HG03342 (cell line): ENCODE results near the gene ST6GALNAC2.

ENCODE experiments used
- ATAC-seq: cut with Tn5 transposase; IDR thresholded peaks from one replicate; pipeline ENCODE4 v1.9.1; 2021; ENCODE audit warnings: mild to moderate bottlenecking, moderate library complexity; ENCODE audit not compliant: unreplicated experiment

ST6GALNAC2 gene

GRCh38 chr17:76599694-76600460 is 14.2 kb upstream of the ST6GALNAC2 start:
- no peak for ATAC-seq

DNA sequence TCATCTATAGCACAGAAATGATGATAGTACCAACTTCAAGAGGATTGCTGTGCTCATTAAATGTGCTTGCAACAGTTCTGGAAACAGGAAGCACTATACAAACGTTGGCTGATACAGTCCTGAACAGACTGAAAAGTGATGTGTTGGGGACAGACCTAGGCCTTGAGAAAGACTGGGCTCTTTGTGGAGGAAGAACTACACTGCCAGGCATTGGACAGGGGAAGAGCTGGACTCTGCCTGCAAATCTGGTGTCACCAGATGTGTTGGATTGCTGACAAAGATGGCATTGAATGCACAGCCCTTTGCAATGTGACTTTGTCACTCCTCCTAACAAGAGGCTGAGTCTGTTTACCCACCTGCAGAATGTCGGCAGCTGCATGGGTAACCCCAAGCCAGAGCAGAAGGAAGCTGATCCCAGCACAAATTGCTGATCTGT is 12.4 kb upstream of the ST6GALNAC2 start:
- no peak for ATAC-seq

- no peak for ATAC-seq
Measured at GRCh38 chr17:76597156-76598003, 11.7 kb upstream of the ST6GALNAC2 start.

GRCh38 chr17:76594690-76595089 is 9.0 kb upstream of the ST6GALNAC2 start:
- ATAC-seq: no peak

DNA sequence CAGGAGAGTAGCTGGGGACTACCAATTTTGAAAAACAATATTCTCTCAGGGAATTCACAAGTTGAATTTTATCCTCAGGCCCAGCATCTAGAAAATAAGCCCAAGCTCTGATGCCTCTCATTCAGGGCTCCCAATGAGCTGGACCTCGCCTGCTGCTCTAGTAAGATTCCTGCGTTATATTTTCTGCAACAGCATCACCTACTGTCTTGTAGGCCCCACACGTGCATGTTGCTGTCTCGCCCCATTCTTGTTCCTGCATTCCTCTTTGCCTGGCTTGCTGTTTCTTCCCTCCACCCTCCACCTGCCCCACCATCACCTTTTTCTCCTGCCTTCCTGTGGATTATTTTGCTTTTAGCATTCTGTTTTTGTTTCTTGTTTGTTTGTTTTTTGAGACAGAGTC is 8.3 kb upstream of the ST6GALNAC2 start:
- no peak for ATAC-seq

DNA sequence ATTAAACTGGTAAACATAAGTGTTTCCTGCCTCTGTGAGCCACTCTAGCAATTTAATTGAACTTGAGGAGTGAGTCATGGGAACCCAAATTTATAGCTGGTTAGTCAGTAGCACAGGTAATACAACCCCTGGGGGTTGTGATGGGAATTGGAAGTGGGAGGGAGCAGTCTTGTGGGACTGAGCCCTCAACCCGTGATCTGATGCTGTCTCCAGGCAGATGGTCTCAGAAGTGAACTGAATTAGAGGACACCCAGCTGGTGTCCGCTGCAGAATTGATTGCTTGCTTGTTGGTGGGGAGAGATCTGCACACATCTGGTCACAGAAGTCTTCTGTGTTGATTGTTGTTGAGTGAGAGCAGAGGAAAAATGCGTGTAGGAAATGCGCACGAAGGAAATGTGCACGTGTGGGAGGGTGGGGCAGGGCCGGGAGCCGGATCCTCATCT is 7.7 kb upstream of the ST6GALNAC2 start:
- ATAC-seq: no peak

GRCh38 chr17:76588182-76588581 is 2.5 kb upstream of the ST6GALNAC2 start:
- ATAC-seq: no peak

DNA sequence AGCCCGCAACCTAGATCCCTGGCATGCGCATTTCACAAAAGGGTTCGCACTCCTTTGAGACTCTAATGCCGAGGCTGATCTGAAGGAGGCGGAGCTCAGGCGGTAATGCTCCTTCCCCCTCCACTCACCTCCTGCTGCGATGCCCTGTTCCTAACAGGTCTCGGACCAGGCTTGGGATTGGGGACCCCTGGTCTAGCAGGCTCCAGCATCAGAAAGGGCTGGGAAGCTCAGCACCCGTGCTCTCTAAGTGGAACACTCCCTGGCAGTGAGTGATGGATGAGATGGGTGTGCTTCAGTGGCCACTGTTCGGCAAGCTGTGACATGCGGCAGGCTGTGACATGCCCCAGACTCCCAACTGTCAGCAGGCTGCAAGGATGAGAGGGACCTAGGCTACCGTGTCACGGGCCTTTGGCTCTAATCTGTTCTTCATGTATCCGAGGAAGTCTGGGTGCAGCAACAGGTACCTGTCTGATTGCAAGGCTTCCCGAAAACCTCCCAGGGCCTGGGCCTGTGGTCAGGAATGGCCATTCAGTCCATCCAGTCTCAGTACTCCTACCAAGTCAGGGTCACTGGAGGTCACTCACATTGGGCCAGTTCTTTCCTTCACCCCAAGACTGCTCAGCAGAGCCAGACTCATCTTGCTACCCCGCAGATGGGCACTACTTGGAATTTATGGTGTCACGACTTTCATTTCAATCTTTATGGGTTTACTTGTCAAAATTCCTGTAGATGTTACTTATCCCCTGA is 1.3 kb upstream of the ST6GALNAC2 start:
- ATAC-seq: no peak

- no peak for ATAC-seq
Measured at GRCh38 chr17:76585033-76585648, 519 bp downstream of the ST6GALNAC2 start.

DNA sequence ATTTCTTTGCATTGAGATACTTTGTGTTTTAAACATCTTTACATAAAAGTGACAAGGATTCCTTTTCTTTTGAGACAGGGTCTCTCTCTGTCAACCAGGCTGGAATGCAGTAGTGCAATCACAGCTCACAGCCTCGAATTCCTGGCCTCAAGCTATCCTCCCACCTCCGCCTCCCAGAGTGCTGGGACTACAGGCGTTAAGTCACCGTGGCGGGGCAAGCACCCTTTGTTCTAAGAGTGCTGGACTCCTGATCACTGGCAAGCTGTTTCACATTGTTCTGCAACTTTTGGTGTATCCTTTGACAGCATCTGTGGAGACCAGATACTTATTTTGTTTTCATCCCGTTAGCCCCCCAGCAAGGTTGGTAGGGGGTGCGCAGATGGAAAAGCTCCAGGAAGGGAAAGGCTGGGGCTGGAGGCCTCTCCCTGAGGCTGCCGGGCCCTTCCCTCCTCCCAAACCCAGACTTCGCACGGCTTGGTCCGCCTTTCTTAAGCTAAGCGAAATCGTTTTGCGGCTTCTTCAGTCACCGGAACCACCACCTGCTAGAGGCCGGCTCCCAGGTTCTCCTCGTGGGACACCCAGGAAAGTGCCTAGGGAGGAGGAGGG is 1.1 kb downstream of the ST6GALNAC2 start:
- no peak for ATAC-seq

GRCh38 chr17:76582660-76583059 is 3.0 kb downstream of the ST6GALNAC2 start:
- ATAC-seq: no peak

- ATAC-seq: no peak
Measured at GRCh38 chr17:76581515-76581914, 4.1 kb downstream of the ST6GALNAC2 start.

GRCh38 chr17:76579281-76579680 is 6.4 kb downstream of the ST6GALNAC2 start:
- no peak for ATAC-seq

GRCh38 chr17:76578376-76578775 is 7.3 kb downstream of the ST6GALNAC2 start:
- no peak for ATAC-seq

DNA sequence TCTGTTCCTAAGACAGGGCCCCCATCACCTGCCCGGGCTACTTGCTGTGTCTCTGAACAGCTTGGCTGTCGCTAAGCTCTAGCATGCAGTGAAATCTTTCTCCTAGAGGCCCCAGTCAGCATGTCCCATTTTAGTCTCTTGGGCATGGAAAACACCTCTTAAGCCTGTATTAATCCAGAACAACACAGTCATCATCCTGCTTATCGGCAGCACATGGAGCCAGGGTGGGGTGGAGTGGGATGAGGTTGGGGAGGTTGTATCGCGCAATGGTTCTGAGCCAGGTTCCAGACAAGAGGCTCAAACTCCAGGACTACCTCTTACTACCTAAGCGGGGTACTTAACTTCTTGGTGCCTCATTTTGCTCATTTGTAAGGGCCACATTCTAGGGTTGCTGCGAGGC is 7.8 kb downstream of the ST6GALNAC2 start:
- ATAC-seq: no peak

- ATAC-seq: no peak
Measured at GRCh38 chr17:76576189-76576588, 9.5 kb downstream of the ST6GALNAC2 start.

DNA sequence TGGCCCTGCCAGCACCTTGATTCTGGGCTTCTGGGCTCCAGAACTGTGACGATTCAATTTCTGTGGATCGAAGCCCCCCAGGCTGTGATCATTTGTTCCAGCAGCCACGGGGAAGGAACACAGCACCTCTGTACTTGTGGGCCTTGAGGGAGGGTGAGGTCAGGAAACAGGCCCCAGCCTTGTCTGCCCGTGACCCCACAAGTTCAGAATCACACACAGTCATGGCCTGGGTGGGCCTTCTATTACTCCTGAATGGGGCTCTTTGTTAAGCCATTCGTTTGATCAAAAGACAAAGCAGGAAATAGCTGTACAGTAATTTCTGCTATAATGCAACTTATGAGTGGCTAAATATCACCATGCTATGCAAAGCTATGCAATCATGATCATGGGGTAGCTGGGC is 10.1 kb downstream of the ST6GALNAC2 start:
- no peak for ATAC-seq

- no peak for ATAC-seq
Measured at GRCh38 chr17:76574166-76574565, 11.5 kb downstream of the ST6GALNAC2 start.

DNA sequence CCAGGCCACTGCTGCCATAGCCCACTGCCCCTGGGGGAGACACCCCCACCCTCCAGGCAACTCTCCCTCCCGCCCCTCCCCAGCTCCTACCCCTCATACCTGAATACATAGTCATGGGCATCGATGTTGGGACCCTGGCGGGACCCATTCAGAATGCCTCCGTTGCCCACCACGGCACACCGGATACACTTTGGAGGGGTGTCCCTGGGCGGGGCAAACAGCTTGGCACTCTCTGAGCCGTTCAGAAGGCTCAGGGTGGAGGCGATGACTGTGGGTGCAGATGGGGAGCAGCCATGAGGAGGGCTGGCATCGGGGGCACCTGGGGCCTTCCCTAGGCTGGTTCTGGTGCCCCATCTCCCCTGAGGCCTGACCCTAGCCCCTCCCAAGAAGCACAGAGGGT is 12.6 kb downstream of the ST6GALNAC2 start:
- ATAC-seq: no peak

- ATAC-seq: no peak
Measured at GRCh38 chr17:76572201-76572910, 13.3 kb downstream of the ST6GALNAC2 start.
